Heart right ventricle (tissue), 16 donors: ENCODE measurements around the gene SEPTIN1. TPM values are rescaled to one million over a fixed set of nuclear protein-coding genes. Genes with fewer than 3 reads are reported as not detected.
A peak's percentile ranks its signal among the peaks of the same experiment; 100 is the strongest.

Experiments
- ATAC-seq, 8 donors: fragments of 200-7000 bp; cut with Tn5 transposase; one replicate each; pipeline ENCODE4 v1.9.1; 2020; ENCODE audit warnings: mild to moderate bottlenecking in 8 of 8, moderate library complexity in 8 of 8, moderate number of reproducible peaks in 1 of 8
- DNase-seq, 2 donors: peaks; one replicate each; pipeline ENCODE4 v3.0.0-alpha.2; 2020
- H3K27ac ChIP-seq, 10 donors: fragments of 200-600 bp; sonication (generic) in 2 of 10; one replicate each; pipeline versions ENCODE4 v1.5.0 to v1.8.0; 2020 to 2022; ENCODE audit warnings: mild to moderate bottlenecking in 3 of 10
- H3K27me3 ChIP-seq, 7 donors: fragments of 200-600 bp; one replicate each; pipeline ENCODE4 v1.8.0; 2021 to 2022; ENCODE audit warnings: mild to moderate bottlenecking in 2 of 7
- H3K36me3 ChIP-seq, 9 donors: fragments of 200-600 bp; sonication (generic) in 1 of 9; one replicate each; pipeline versions ENCODE4 v1.5.0 to v1.8.0; 2020 to 2022; ENCODE audit warnings: mild to moderate bottlenecking in 2 of 9
- H3K4me1 ChIP-seq, 9 donors: fragments of 200-600 bp; sonication (generic) in 1 of 9; one replicate each; pipeline versions ENCODE4 v1.5.0 to v1.8.0; 2020 to 2022; ENCODE audit warnings: mild to moderate bottlenecking in 4 of 9
- H3K4me3 ChIP-seq, 10 donors: fragments of 200-600 bp; sonication (generic) in 2 of 10; one replicate each; pipeline versions ENCODE4 v1.5.0 to v1.8.0; 2020 to 2022; ENCODE audit warnings: mild to moderate bottlenecking in 7 of 10, moderate library complexity in 2 of 10
- H3K9me3 ChIP-seq, 11 donors: fragments of 200-600 bp in 10 of 11; sonication (generic) in 2 of 11; one replicate each; pipeline versions ENCODE4 v1.5.0 to v1.8.0; 2013 to 2022; ENCODE audit warnings: mild to moderate bottlenecking in 2 of 11, control low read depth in 1 of 11, moderate library complexity in 1 of 11
- CTCF ChIP-seq, 9 donors: fragments of 200-600 bp; sonication (generic) in 2 of 9; IDR thresholded peaks; one replicate each; pipeline versions ENCODE4 v1.5.0 to v1.8.0; 2021 to 2022; ENCODE audit warnings: antibody characterized with exemption in 9 of 9, mild to moderate bottlenecking in 5 of 9, moderate library complexity in 1 of 9
- WGBS, 2 donors: extraction: QIAGEN DNeasy Blood & Tissue Kit; methylation state at CpG; one replicate each; pipeline ENCODE4 v1.1.7; 2013; ENCODE audit warnings: inconsistent platforms in 1 of 2; 5-methylcytosine and 5-hydroxymethylcytosine counted together
- intact Hi-C, 10 donors: fragments of 100-400 bp; cut with DNase I; formaldehyde crosslinking; loops; one replicate each; pipeline versions ENCODE4 v1.11.1 to v1.14.2; 2022
- polyA plus RNA-seq, 2 donors: library from polyadenylated mRNA; stranded (reverse); fragments of 200-250 nt; gene quantifications; one replicate each; pipeline ENCODE4 v1.2.3, GENCODE V29; 2013
- total RNA-seq, 10 donors: library from RNA; stranded (reverse); fragmentation: NEBNext Ultra II Directional in 3 of 10; extraction: Animal tissue kit (Norgen Biotek cat#: 25700) in 3 of 10; gene quantifications; one replicate each; pipeline versions ENCODE4 v1.2.1 to v1.2.4, GENCODE V29; 2021 to 2023
- donor health status: Arrhythmogenic right ventricular cardiomyopathy.
- donor health status: ischemic (EF 13 %, LVEDD 7.1; RV severe dilation, severe dysfunction).
- donor health status: healthy with polysubstance abuse.
- donor health status: DM: no; HTN: yes; CAD: no.
- donor health status: DM: no; HTN: no; CAD: no.
- donor health status: ischemic (EF 25% LVEDD 6.9; RV normal size, moderate dysfunction).
- donor health status: ischemic (EF 25% LVEDD 5.7; RV mildly dilated, moderate dysfunction).
- donor health status: healthy.
- donor health status: DM: yes; HTN: yes; CAD: no.
- donor health status: Ischemic cardiomyopathy.
- donor health status: ischemic (EF 35%, LVEDD 5.7; RV mildly dilated, moderate dysfunction).
- donor health status: nonischemic (EF 11% LVEDD 7.7; RV severe dilation, severe dysfunction).
- donor health status: DM: yes; HTN: yes; CAD: no.
- donor health status: PGD.
- donor health status: ischemic (EF 29% LVEDD 5.4; RV normal size, mild dysfunction).
- donor health status: nonischemic (EF 23%, LVEDD 6.1; RV moderate dilation, normal function).

Gene SEPTIN1
- total and polyA plus RNA-seq, 12 donors, result 0.78 to 6.8 (median 1.4) TPM

- peak overlapping the region; percentile 67 to 97 (median 90) for H3K4me3 ChIP-seq
- ATAC-seq (no peak), DNase-seq (no peak)
- 6 to 14% methylated on average over 4 of the region's 4 CpGs for WGBS, 2 donors
- peak overlapping the region in 8 of 10 donors; percentile 21 to 92 (median 86) for H3K27ac ChIP-seq
- peaks cover 0 to 32% (median under 1%) of the 10 kb centered on the region in 9 donors for H3K36me3 ChIP-seq
- H3K27me3 ChIP-seq, result no peaks in the 10 kb centered on the region
- intact Hi-C loops, result loop anchor here in 2 of 10 donors (5.0 kb wide), 2 partner anchors 39 to 41 kb away; partner anchors contain the start of gene ZNF771 (in 1 of the 2)
- H3K4me1 ChIP-seq, result peaks cover 15 to 67% (median 48%) of the 10 kb centered on the region in 9 donors
- no peaks in the 10 kb centered on the region for H3K9me3 ChIP-seq
- TF ChIP-seq CTCF (IDR thresholded peaks at IDR 0.05), result no peak
Measured at GRCh38 chr16:30368792-30369090, 13.6 kb downstream of the SEPTIN1 start.

- Histone ChIP-seq H3K4me1 (peaks cover 15 to 67% (median 48%) of the 10 kb centered on the region in 9 donors), H3K4me3 (peak overlapping the region; percentile 67 to 97 (median 90)), H3K36me3 (peaks cover 0 to 37% (median 6%) of the 10 kb centered on the region in 9 donors), H3K9me3 (no peaks in the 10 kb centered on the region), H3K27me3 (no peaks in the 10 kb centered on the region), H3K27ac (peak overlapping the region in 8 of 10 donors; percentile 15 to 92 (median 85))
- no peak for TF ChIP-seq CTCF (IDR thresholded peaks at IDR 0.05)
- DNase-seq, result no peak
- 2% methylated on average over 8 of the region's 8 CpGs for WGBS, 2 donors
- ATAC-seq, result no peak
- intact Hi-C loops, result loop anchor here in 2 of 10 donors (5.0 kb wide), 2 partner anchors 39 to 41 kb away; partner anchors contain the start of gene ZNF771 (in 1 of the 2)
Measured at GRCh38 chr16:30368122-30368791, 14.1 kb downstream of the SEPTIN1 start.

GRCh38 chr16:30367349-30368009, 14.9 kb downstream of the SEPTIN1 start:
- DNase-seq, result no peak
- H3K4me3 ChIP-seq, result peak overlapping the region in 9 of 10 donors; percentile 67 to 97 (median 92)
- H3K4me1 ChIP-seq, result peaks cover 15 to 67% (median 48%) of the 10 kb centered on the region in 9 donors
- peaks cover 0 to 45% (median 6%) of the 10 kb centered on the region in 9 donors for H3K36me3 ChIP-seq
- ATAC-seq, result no peak
- WGBS, 2 donors, result 60% methylated on average over 10 of the region's 10 CpGs
- intact Hi-C loops, result loop anchor here in 2 of 10 donors (5.0 kb wide), 2 partner anchors 40 kb away; partner anchors contain the start of gene ZNF771 (in 1 of the 2)
- no peaks in the 10 kb centered on the region for H3K9me3 ChIP-seq
- no peak for TF ChIP-seq CTCF (IDR thresholded peaks at IDR 0.05)
- H3K27me3 ChIP-seq, result no peaks in the 10 kb centered on the region
- H3K27ac ChIP-seq, result peak overlapping the region in 7 of 10 donors; percentile 14 to 92 (median 84)

GRCh38 chr16:30366511-30366910, 15.8 kb downstream of the SEPTIN1 start:
- intact Hi-C loops, result loop anchor here in 2 of 10 donors (5.0 kb wide), 2 partner anchors 39 to 41 kb away; partner anchors contain the start of gene ZNF771 (in 1 of the 2)
- Histone ChIP-seq H3K9me3 (no peaks in the 10 kb centered on the region), H3K36me3 (peaks cover 0 to 54% (median 10%) of the 10 kb centered on the region in 9 donors), H3K4me1 (peaks cover 14 to 58% (median 45%) of the 10 kb centered on the region in 9 donors), H3K4me3 (no peak overlapping the region), H3K27ac (peak overlapping the region in 4 of 10 donors; percentile 17 to 86 (median 50)), H3K27me3 (no peaks in the 10 kb centered on the region)
- ATAC-seq (no peak), DNase-seq (no peak)
- WGBS, 2 donors, result 75 to 84% methylated on average over 4 of the region's 4 CpGs
- no peak for TF ChIP-seq CTCF (IDR thresholded peaks at IDR 0.05)
